RKO (cell line): ENCODE results near the gene SLC20A1.

ENCODE experiments used
- DNase-seq: peaks from one replicate; pipeline ENCODE4 v3.0.0-alpha.2; 2016; ENCODE audit warnings: low spot score

Gene SLC20A1

DNA sequence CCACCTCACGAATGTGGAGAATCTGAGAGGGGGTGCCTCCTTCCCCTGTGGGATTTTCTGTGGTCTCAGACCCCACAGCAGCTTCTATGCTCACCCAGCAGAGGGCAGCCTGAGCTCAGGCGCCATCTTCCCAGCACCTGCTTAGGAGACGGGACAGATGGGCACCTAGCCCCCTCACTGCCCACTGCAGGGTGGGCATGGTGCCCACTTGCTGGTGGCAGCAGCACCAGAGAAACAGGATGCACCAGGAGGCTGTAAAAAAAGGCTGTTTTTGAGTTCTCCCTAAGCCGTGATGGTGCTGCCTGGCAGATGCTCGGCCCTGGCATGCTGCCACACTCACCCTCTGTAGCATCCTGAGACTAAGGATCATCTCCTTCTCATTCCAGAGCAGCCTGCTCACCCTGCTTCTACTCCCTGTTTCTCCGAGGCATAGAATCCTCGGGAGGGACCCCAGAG is 19.1 kb upstream of the SLC20A1 start:
- peak; percentile 65 for DNase-seq

- peak; percentile 67 for DNase-seq
These were observed 18.4 kb upstream of the SLC20A1 start for GRCh38 chr2:112627060-112628040.

DNA sequence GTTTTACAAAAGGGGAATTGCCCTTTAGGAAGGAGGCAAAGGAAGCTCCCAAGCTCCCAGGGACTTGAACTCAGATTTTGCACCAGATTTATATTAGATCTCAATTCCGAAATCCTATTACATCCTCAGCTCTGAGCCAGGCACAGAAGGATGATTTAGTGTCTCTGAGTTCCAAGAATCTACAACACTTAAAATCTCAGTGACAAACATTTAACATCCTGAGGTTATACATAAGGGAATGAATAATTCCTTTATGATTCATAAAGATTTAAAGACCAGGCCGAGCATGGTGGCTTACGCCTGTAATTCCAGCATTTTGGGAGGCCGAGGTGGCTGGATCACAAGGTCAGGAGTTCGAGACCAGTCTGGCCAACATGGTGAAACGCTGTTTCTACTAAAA is 16.5 kb upstream of the SLC20A1 start:
- no peak for DNase-seq

DNA sequence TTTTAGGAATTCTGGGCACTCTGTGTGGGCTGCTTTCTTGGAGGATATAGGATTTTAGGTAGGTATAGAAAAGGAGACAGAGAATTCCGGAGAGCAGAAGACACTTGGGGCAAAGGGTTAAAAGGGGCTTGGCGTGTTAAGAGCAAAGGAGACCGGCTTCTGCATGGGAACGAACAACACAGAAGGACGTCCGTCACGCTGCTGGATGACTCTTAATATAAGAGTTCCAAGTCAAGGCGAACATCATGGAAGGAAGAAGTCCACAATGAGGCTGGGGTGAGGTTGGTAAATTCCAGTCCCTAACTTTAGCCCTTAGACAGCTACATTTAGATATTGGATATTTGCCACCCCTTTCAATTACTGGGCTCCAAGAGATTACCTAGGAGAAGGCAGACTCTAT is 15.9 kb upstream of the SLC20A1 start:
- no peak for DNase-seq

DNA sequence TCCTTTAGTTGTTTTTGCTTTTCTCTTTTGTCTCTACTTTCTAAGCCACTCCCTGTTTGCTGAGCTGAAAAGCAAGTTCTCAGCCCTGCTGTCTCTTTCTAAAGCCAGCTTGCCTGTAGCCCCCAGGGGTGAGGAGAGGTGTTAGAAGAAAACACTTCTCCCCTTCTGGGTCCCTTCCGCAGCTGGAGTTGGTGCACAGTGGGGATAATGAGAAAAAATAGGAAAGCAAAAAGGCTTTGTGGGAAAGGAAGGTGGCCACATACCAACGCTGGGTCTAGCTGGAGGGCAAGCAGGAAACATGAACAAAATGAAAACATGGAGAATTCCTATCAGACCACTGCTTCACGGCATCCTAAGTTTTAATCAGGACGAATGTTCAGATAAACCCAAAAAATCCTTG is 15.5 kb upstream of the SLC20A1 start:
- no peak for DNase-seq

- no peak for DNase-seq
These were observed 12.0 kb upstream of the SLC20A1 start for GRCh38 chr2:112633708-112634107.

GRCh38 chr2:112634153-112634873 is 11.4 kb upstream of the SLC20A1 start:
- no peak for DNase-seq

GRCh38 chr2:112634874-112635157 is 10.9 kb upstream of the SLC20A1 start:
- DNase-seq, result no peak

DNA sequence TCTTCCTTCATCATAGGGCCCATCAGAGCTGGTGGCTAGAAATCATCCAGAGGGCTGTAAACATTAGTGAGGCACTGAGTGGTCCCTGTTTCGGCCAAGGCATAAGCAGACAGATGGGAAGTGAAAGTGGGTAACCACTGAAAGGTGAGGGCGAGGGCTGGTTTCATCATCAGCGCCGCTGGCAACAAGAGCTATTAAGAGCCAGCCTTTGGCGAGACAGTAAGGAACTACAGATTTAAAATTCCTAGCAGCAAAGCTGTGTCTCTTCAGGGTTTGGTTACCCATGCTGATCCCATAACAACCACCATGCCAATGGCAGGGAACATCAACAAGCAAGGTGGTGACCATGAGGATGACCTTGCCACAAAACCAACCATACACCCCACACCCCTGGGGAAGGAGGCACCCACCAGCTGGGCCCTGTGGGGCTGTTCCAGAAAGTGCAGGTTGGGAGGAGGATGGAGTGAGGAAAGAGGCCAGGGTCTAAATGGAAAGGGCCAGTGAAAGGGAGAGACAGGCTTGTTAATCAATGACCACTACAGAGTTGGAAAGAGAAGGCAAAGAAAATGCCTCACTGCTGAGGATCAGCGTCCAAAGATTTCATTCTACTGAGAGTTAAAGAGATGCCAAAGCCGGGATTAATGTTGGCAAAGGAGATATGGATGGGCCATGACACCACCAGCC is 9.0 kb upstream of the SLC20A1 start:
- no peak for DNase-seq

DNA sequence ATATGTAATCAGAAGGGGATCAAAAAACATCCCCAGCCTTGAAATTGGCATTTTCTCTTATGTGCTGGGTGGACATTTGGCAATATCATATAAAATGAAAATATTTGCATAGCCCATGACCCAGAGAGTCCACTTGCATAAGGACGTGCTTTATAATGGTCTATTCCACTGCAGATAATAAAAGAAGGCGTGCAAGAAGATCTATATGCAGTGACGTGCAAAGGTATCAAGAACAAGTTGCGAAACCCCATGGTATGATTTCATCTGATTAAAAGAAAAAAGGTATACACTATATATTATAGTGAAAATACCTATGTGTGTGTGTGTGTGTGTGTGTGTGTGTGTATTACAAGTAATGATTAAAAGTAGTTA is 8.5 kb upstream of the SLC20A1 start:
- no peak for DNase-seq

DNA sequence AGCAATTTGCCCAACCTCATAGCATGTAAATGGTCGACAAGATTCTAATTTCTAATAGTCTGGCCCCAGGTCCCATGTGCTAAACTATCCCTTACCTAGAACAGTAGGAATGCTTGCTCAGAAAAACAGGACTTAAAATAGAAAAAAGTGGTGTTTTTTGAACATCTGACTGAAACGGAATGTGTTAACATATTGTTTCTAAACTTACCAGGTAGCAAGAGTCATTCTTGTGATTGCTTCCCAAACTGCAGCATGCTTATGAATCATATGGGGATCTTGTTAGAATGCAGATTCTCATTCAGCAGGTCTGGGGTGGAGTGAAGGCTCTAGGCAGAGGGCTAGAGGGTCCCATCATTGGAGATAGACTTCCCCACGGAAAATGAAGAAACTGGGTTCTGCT is 5.8 kb upstream of the SLC20A1 start:
- no peak for DNase-seq

GRCh38 chr2:112640467-112640799 is 5.3 kb upstream of the SLC20A1 start:
- DNase-seq, result no peak

DNA sequence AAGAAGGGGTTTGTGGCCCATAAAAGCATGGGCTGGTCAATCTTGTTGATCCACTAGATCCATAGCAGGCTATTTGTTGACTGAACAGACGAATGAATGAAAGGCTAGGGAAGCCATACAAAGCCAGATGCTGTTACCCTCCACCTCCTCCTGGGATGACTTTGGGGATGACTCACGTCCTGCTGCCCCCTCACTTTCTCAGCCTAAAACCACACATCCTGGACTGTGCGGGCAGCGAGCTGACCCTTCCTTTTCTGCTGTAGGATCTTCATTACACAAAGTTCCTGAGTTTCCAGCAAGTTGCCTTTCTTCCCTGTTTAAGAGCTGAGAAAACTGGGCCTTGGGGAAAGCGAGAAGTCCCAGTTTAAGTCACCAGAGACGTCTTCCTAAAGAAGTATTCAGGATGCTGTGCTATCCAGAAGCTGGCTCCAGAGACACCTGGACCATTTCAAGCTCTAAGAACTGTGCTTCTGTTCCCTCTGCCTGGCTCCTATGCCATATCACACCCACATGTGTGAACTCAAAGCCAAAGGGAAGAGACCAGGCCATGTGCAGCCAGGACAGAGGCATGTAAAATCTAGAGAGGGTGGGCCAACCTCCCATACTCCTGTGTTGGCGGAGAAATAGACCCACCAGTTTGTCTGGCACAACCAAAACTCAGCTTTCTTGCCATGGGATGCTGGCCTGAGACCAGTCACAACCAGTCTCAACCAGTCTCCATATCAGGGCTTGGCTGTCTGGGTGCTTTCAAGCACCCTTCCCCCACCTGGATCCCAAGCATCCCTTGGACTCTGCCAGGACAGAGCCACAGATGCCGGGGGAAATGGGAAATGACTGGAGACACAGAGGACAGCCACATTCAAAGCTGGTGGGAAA is 4.7 kb upstream of the SLC20A1 start:
- DNase-seq, result peak; percentile 92

- DNase-seq, result no peak
These were observed 4.0 kb upstream of the SLC20A1 start for GRCh38 chr2:112641701-112642100.

DNA sequence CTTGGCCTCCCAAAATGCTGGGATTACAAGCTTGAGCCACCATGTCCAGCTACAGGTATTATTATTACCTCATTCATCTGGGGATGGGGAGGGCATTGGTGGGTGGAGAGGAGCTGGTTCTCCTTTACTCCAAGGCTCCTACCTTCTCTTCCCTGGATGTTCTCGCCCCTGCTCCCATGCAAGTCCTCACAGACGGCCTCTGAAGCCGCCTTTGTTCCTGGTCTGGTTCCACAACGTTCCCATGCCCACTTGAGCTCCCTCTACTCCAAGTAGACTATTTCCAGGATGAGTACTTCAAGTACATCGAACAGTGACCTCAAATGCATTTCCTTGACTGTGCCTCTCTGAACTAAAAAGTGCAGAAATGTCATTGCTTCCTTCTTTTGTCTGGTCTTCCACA is 3.2 kb upstream of the SLC20A1 start:
- DNase-seq, result no peak

GRCh38 chr2:112642966-112643365 is 2.8 kb upstream of the SLC20A1 start:
- DNase-seq, result no peak

DNA sequence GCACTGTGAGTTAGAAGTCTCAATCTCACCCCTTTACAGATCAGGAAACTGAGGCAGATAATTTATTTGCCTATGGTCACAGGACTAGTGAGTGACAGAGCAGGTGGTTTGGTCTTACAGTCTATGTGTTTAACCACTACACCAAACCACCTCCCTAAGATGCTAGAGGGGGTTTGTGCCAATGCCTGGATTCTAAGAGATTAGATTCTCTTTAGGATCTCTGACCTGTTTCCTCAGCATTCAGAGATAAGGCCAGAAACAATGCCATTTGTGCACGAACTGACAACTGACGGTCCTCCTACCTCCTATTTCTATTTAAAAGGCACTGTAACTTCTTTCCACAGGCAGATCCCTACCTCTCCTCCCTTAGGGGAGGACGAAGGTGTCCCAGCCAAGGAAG is 2.3 kb upstream of the SLC20A1 start:
- DNase-seq, result no peak

GRCh38 chr2:112644155-112644932 is 1.4 kb upstream of the SLC20A1 start:
- DNase-seq, result peak; percentile 51

- no peak for DNase-seq
These were observed 818 bp upstream of the SLC20A1 start for GRCh38 chr2:112644933-112645309.

DNA sequence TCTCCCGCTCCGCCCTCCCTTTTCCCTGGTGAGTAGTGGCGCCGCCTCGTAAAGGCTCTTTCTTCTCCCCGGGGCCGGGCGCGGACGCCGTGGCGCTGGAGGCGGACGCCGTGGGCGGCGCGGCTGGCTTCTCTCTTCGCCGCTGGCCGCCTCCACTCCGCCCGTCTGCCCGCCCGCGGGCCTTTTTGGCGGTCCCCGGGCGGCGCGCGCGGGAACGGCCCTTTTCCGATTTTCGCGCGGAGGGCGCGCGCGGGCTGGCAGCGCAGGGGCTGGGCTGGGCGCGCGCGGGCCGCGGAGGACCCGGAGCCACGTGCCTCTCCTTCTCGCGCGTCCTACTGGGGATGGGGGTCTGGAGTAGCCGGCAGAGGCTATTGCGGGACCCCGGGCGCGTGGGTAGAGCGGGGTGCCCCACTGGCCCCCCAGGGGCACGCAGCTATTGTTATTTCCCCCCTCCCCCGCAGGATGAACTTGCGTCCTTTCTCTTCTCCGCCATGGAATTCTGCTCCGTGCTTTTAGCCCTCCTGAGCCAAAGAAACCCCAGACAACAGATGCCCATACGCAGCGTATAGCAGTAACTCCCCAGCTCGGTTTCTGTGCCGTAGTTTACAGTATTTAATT is 472 bp downstream of the SLC20A1 start:
- peak; percentile 35 for DNase-seq
